Measurements from ENCODE around the gene EXOC7. TPM values are rescaled to one million over a fixed set of nuclear protein-coding genes. Genes with fewer than 3 reads are reported as not detected.

Gene EXOC7
- total and polyA plus RNA-seq, 2 of the 8 experiments (the other 6 are each of a cell fraction or from before 2014, with no cell fraction given): 77.1 to 92.6 TPM

- TF ChIP-seq RAD21 (IDR thresholded peaks at IDR 0.05 in 1 of 2, conservative IDR thresholded peaks at IDR 0.05 in 1 of 2; ENCODE audit: low read depth in 2 of 2, low read length in 2 of 2): no peak
- no peak for TF ChIP-seq CHD1 (IDR thresholded peaks at IDR 0.05; ENCODE audit: low read depth, low read length)
- no peak for TF ChIP-seq ASH2L (IDR thresholded peaks at IDR 0.05; ENCODE audit: low read length)
- no peak for TF ChIP-seq TEAD4 (IDR thresholded peaks at IDR 0.05; ENCODE audit: low read depth, low read length)
- no peak for TF ChIP-seq SP4 (IDR thresholded peaks at IDR 0.05; ENCODE audit: low read length)
Observed at GRCh38 chr17:76137001-76137350, 33.4 kb upstream of the EXOC7 start (continued).

All from H1 (cell line).